HEK293 (cell line): ENCODE data around the gene CRK.

ENCODE experiments used
- CTCF ChIA-PET: fragments of 350-600 bp; formaldehyde crosslinking; extraction: SDS; loops from one replicate; lab custom pipeline; 2021; ENCODE audit warnings: antibody characterized with exemption; lab: Yijun Ruan, JAX
- POLR2A ChIA-PET: fragments of 300-600 bp; formaldehyde crosslinking; extraction: SDS; loops from one replicate; lab custom pipeline; 2020; ENCODE audit warnings: antibody characterized with exemption, inconsistent platforms; lab: Yijun Ruan, JAX
- H3K27ac ChIP-seq: fragments of 200-500 bp; sonication (Bioruptor generic); 2 replicates; pipeline ENCODE4 v1.5.1; 2014; ENCODE audit warnings: low read depth, low read length, control low read depth, inconsistent platforms; ENCODE audit errors: extremely low read depth
- H3K36me3 ChIP-seq, 2 experiments: fragments of 200-500 bp in 1 of 2; sonication (Bioruptor generic) in 1 of 2; 1 replicate in 1 of 2; 2 replicates in 1 of 2; pipeline ENCODE4 v1.5.1; 2014 to 2017; ENCODE audit warnings: inconsistent platforms in 2 of 2, low read length in 2 of 2; ENCODE audit not compliant: control insufficient read depth in 2 of 2, insufficient read depth in 1 of 2
- H3K4me1 ChIP-seq: fragments of 200-500 bp; sonication (Bioruptor generic); 2 replicates; pipeline ENCODE4 v1.5.1; 2014; ENCODE audit warnings: mild to moderate bottlenecking, low read length, inconsistent platforms; ENCODE audit not compliant: control insufficient read depth, insufficient read depth
- H3K4me3 ChIP-seq: 2 replicates; pipeline ENCODE4 v1.5.1; 2011; ENCODE audit warnings: low read depth, mild to moderate bottlenecking, control low read depth, low read length, moderate library complexity
- H3K9me3 ChIP-seq: fragments of 200-500 bp; sonication (Bioruptor generic); 2 replicates; pipeline ENCODE4 v1.5.1; 2014; ENCODE audit warnings: low read depth, low read length, inconsistent platforms; ENCODE audit not compliant: control insufficient read depth, insufficient read depth
- HOXA7 ChIP-seq: sonication (generic); formaldehyde crosslinking; IDR thresholded peaks from 2 replicates; pipeline ENCODE4 v1.8.1; 2022; ENCODE audit warnings: missing genetic modification reagents, borderline replicate concordance
- KLF10 ChIP-seq: fragments of 450-650 bp; IDR thresholded peaks from 2 replicates; pipeline ENCODE4 v1.5.1; 2018; ENCODE audit warnings: missing biosample characterization, mild to moderate bottlenecking, missing genetic modification characterization
- PBX3 ChIP-seq: sonication (generic); formaldehyde crosslinking; IDR thresholded peaks from 2 replicates; pipeline ENCODE4 v1.8.1; 2022; ENCODE audit warnings: mild to moderate bottlenecking, moderate library complexity, missing genetic modification reagents
- PRDM1 ChIP-seq: fragments of 450-650 bp; formaldehyde crosslinking; IDR thresholded peaks from 2 replicates; pipeline ENCODE4; 2016; ENCODE audit warnings: missing biosample characterization, missing genetic modification characterization
- SCRT2 ChIP-seq: fragments of 450-650 bp; formaldehyde crosslinking; IDR thresholded peaks from 2 replicates; pipeline ENCODE4 v1.5.1; 2016; ENCODE audit warnings: missing biosample characterization, missing genetic modification characterization
- TSHZ1 ChIP-seq: fragments of 450-650 bp; formaldehyde crosslinking; IDR thresholded peaks from 2 replicates; pipeline ENCODE4 v1.5.1; 2016; ENCODE audit warnings: missing biosample characterization, missing genetic modification characterization, borderline replicate concordance
- ZBTB48 ChIP-seq: fragments of 450-650 bp; formaldehyde crosslinking; IDR thresholded peaks from 2 replicates; pipeline ENCODE4 v1.5.1; 2016; ENCODE audit warnings: missing biosample characterization, missing genetic modification characterization
- ZNF174 ChIP-seq: fragments of 450-650 bp; formaldehyde crosslinking; IDR thresholded peaks from 2 replicates; pipeline ENCODE4 v1.5.0; 2017; ENCODE audit warnings: missing biosample characterization, mild to moderate bottlenecking, missing genetic modification characterization
- ZNF2 ChIP-seq: fragments of 450-650 bp; formaldehyde crosslinking; IDR thresholded peaks from 2 replicates; pipeline ENCODE4 v1.5.1; 2016; ENCODE audit warnings: missing biosample characterization, missing genetic modification characterization
- ZNF324 ChIP-seq: fragments of 450-650 bp; formaldehyde crosslinking; IDR thresholded peaks from 2 replicates; pipeline ENCODE4 v1.5.1; 2016; ENCODE audit warnings: missing biosample characterization, missing genetic modification characterization
- ZNF423 ChIP-seq: fragments of 450-650 bp; formaldehyde crosslinking; IDR thresholded peaks from 2 replicates; pipeline ENCODE4 v1.5.1; 2016; ENCODE audit warnings: missing biosample characterization, missing genetic modification characterization
- ZNF585B ChIP-seq: fragments of 450-650 bp; formaldehyde crosslinking; IDR thresholded peaks from 2 replicates; pipeline ENCODE4 v1.5.1; 2016; ENCODE audit warnings: missing biosample characterization, missing genetic modification characterization
- ZNF610 ChIP-seq: fragments of 450-650 bp; formaldehyde crosslinking; IDR thresholded peaks from 2 replicates; pipeline ENCODE4 v1.5.1; 2016; ENCODE audit warnings: missing biosample characterization, missing genetic modification characterization, borderline replicate concordance
- ZNF623 ChIP-seq: fragments of 450-650 bp; formaldehyde crosslinking; IDR thresholded peaks from 2 replicates; pipeline ENCODE4 v1.5.1; 2016; ENCODE audit warnings: missing biosample characterization, missing genetic modification characterization
- ZNF624 ChIP-seq: fragments of 450-650 bp; formaldehyde crosslinking; IDR thresholded peaks from 2 replicates; pipeline ENCODE4 v1.5.1; 2017; ENCODE audit warnings: missing biosample characterization, missing genetic modification characterization
- ZNF629 ChIP-seq: fragments of 450-650 bp; formaldehyde crosslinking; IDR thresholded peaks from 2 replicates; pipeline ENCODE4 v1.5.1; 2017; ENCODE audit warnings: missing biosample characterization, missing genetic modification characterization
- ZNF660 ChIP-seq: fragments of 450-650 bp; IDR thresholded peaks from 2 replicates; pipeline ENCODE4 v1.5.1; 2018; ENCODE audit warnings: missing biosample characterization, mild to moderate bottlenecking, missing genetic modification characterization
- ZNF792 ChIP-seq: fragments of 450-650 bp; formaldehyde crosslinking; IDR thresholded peaks from 2 replicates; pipeline ENCODE4 v1.5.1; 2016; ENCODE audit warnings: missing biosample characterization, missing genetic modification characterization
- ZNF843 ChIP-seq: fragments of 450-650 bp; formaldehyde crosslinking; IDR thresholded peaks from 2 replicates; pipeline ENCODE4 v1.5.1; 2016; ENCODE audit warnings: missing biosample characterization, missing genetic modification characterization
- ZSCAN23 ChIP-seq: fragments of 450-650 bp; formaldehyde crosslinking; IDR thresholded peaks from 2 replicates; pipeline ENCODE4 v1.5.1; 2016; ENCODE audit warnings: missing biosample characterization, missing genetic modification characterization
- ZSCAN30 ChIP-seq: fragments of 450-650 bp; IDR thresholded peaks from 2 replicates; pipeline ENCODE4 v1.5.1; 2018; ENCODE audit warnings: missing biosample characterization, mild to moderate bottlenecking, missing genetic modification characterization, moderate library complexity
- TF ChIP-seq, protein P1 (sequence below): fragments of 450-650 bp; IDR thresholded peaks from 2 replicates; pipeline ENCODE4 v1.5.1; 2018; ENCODE audit warnings: missing biosample characterization, missing genetic modification characterization
- TF ChIP-seq, protein P2 (sequence below): fragments of 450-650 bp; formaldehyde crosslinking; IDR thresholded peaks from 2 replicates; pipeline ENCODE4 v1.5.1; 2017; ENCODE audit warnings: missing biosample characterization, mild to moderate bottlenecking, missing genetic modification characterization, moderate library complexity
- TF ChIP-seq, protein P3 (sequence below): fragments of 450-650 bp; formaldehyde crosslinking; IDR thresholded peaks from 2 replicates; pipeline ENCODE4 v1.5.1; 2017; ENCODE audit warnings: missing biosample characterization, missing genetic modification characterization
- TF ChIP-seq, protein P4 (sequence below): fragments of 450-650 bp; formaldehyde crosslinking; IDR thresholded peaks from 2 replicates; pipeline ENCODE4 v1.5.1; 2017; ENCODE audit warnings: missing biosample characterization, missing genetic modification characterization

The CRK gene

DNA sequence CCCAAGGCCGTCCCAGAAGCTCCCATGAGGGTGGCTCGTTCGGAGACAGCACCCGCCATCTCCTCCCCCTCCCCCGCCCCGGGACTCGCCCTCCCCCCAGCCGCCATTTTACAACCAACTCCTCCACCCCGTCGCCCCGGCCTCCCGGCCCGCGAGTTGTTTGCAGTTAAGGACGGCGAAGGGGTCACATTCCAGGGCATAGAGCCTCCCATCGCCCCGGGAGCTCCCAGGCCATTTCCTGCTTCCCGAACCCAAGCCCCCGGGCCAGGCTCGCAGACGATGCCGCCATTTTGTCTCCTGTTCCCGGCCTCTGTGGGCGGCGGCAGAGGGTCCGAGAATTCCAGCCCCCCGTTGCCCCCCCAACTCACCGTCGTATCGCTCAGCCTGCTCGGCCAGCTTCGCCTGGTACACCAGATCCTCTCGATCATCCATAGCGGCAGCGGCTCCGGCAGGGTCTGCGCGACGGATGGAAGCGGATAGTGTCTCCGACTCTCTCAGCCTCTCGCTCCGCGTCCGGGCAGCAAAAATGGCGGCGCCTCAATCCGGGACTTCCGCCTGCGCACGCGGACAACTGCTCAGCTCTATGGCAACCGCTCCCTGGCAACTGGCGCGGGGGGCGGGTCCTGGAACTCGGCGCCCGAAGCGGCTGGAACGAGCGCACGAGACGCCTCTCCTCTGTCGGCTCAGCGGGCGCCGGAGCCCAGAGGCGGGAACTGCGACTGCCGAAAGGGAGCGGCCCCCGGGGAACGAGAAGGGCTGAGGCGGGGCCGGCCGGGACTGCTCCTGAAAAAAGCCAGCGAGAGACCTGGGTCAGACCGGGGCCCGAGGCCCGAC, 56.1 kb downstream of the CRK start, which contains the start of gene YWHAE:
TSS of gene YWHAE (minus strand) at position 544 of the 834 bp plus-strand sequence. CDS start at position 432, 112 bp downstream.
- Histone ChIP-seq H3K9me3 (no peaks in the 10 kb centered on the region), H3K4me1 (peaks cover 12% of the 10 kb centered on the region), H3K36me3 (peaks cover 22 to 35% of the 10 kb centered on the region in 2 experiments), H3K4me3 (peak within 1 kb of the TSS; percentile 93), H3K27ac (peak within 1 kb of the TSS; percentile 100)
- ChIA-PET POLR2A (interaction anchor here (0.6 to 2.6 kb wide), 25 partner anchors 9 to 1181 kb away, joined by 3 to 25 read pairs (median 6); partner anchors contain the start of genes CRK and INPP5K), CTCF (interaction anchor here (0.6 to 0.8 kb wide), 3 partner anchors 11 to 35 kb away, joined by 3 to 6 read pairs (median 4); no protein-coding TSS in a partner anchor)
- no peak for TF ChIP-seq HOXA7 (CRISPR knock-in tag)
- peak; percentile 90 for TF ChIP-seq ZNF610 (tag by site-specific recombination)
- TF ChIP-seq ZNF623 (tag by site-specific recombination), result no peak
- TF ChIP-seq ZNF629, result peak; percentile 80
- TF ChIP-seq ZNF423 (tag by site-specific recombination), result peak; percentile 82
- no peak for TF ChIP-seq PRDM1
- no peak for TF ChIP-seq ZNF174 (tag by site-specific recombination)
- TF ChIP-seq, protein P1, sequence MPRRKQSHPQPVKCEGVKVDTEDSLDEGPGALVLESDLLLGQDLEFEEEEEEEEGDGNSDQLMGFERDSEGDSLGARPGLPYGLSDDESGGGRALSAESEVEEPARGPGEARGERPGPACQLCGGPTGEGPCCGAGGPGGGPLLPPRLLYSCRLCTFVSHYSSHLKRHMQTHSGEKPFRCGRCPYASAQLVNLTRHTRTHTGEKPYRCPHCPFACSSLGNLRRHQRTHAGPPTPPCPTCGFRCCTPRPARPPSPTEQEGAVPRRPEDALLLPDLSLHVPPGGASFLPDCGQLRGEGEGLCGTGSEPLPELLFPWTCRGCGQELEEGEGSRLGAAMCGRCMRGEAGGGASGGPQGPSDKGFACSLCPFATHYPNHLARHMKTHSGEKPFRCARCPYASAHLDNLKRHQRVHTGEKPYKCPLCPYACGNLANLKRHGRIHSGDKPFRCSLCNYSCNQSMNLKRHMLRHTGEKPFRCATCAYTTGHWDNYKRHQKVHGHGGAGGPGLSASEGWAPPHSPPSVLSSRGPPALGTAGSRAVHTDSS, result 0 out of 2 replicates have a peak, but pooled peaks have one; percentile 9
- peak; percentile 72 for TF ChIP-seq PBX3 (CRISPR knock-in tag)
- 0 out of 2 replicates have a peak, but pooled peaks have one; percentile 62 for TF ChIP-seq ZSCAN30
- TF ChIP-seq ZSCAN23 (tag by site-specific recombination), result peak; percentile 64; the same call in 1 of the 2 replicates
- TF ChIP-seq ZNF324 (tag by site-specific recombination), result peak; percentile 98
- TF ChIP-seq ZBTB48 (tag by site-specific recombination), result peak; percentile 6; the same call in 1 of the 2 replicates
- no peak for TF ChIP-seq ZNF585B (tag by site-specific recombination)
- peak; percentile 51 for TF ChIP-seq ZNF843 (tag by site-specific recombination)
- TF ChIP-seq, protein P2, sequence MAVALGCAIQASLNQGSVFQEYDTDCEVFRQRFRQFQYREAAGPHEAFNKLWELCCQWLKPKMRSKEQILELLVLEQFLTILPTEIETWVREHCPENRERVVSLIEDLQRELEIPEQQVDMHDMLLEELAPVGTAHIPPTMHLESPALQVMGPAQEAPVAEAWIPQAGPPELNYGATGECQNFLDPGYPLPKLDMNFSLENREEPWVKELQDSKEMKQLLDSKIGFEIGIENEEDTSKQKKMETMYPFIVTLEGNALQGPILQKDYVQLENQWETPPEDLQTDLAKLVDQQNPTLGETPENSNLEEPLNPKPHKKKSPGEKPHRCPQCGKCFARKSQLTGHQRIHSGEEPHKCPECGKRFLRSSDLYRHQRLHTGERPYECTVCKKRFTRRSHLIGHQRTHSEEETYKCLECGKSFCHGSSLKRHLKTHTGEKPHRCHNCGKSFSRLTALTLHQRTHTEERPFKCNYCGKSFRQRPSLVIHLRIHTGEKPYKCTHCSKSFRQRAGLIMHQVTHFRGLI, result peak; percentile 21; the same call in 1 of the 2 replicates
- TF ChIP-seq TSHZ1 (tag by site-specific recombination), result no peak
- TF ChIP-seq, protein P3, sequence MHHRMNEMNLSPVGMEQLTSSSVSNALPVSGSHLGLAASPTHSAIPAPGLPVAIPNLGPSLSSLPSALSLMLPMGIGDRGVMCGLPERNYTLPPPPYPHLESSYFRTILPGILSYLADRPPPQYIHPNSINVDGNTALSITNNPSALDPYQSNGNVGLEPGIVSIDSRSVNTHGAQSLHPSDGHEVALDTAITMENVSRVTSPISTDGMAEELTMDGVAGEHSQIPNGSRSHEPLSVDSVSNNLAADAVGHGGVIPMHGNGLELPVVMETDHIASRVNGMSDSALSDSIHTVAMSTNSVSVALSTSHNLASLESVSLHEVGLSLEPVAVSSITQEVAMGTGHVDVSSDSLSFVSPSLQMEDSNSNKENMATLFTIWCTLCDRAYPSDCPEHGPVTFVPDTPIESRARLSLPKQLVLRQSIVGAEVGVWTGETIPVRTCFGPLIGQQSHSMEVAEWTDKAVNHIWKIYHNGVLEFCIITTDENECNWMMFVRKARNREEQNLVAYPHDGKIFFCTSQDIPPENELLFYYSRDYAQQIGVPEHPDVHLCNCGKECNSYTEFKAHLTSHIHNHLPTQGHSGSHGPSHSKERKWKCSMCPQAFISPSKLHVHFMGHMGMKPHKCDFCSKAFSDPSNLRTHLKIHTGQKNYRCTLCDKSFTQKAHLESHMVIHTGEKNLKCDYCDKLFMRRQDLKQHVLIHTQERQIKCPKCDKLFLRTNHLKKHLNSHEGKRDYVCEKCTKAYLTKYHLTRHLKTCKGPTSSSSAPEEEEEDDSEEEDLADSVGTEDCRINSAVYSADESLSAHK (tag by site-specific recombination), result peak; percentile 29; the same call in 1 of the 2 replicates
- TF ChIP-seq ZNF792, result no peak
- peak; percentile 79; the same call in 1 of the 2 replicates for TF ChIP-seq ZNF660
- TF ChIP-seq, protein P4, sequence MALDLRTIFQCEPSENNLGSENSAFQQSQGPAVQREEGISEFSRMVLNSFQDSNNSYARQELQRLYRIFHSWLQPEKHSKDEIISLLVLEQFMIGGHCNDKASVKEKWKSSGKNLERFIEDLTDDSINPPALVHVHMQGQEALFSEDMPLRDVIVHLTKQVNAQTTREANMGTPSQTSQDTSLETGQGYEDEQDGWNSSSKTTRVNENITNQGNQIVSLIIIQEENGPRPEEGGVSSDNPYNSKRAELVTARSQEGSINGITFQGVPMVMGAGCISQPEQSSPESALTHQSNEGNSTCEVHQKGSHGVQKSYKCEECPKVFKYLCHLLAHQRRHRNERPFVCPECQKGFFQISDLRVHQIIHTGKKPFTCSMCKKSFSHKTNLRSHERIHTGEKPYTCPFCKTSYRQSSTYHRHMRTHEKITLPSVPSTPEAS (tag by site-specific recombination), result no peak
- TF ChIP-seq ZNF624 (tag by site-specific recombination), result peak; percentile 68; the same call in 1 of the 2 replicates
- TF ChIP-seq SCRT2 (tag by site-specific recombination), result peak; percentile 50
- 0 out of 2 replicates have a peak, but pooled peaks have one; percentile 59 for TF ChIP-seq KLF10 (tag by site-specific recombination)
- peak; percentile 92 for TF ChIP-seq ZNF2 (tag by site-specific recombination)
